H1 (cell line): Measurements from ENCODE around the gene BRSK2. TPM values are rescaled to one million over a fixed set of nuclear protein-coding genes. Genes with fewer than 3 reads are reported as not detected.

Experiments used
- CTCF ChIA-PET: fragments of 300-600 bp; sonication (Branson Sonifier 250); formaldehyde crosslinking; loops from one replicate; lab custom pipeline; 2021; ENCODE audit not compliant: partially characterized antibody; lab: Charles Lee
- POLR2A ChIA-PET: fragments of 300-600 bp; sonication (Branson Sonifier 250); formaldehyde crosslinking; loops from one replicate; lab custom pipeline; 2021; ENCODE audit warnings: inconsistent platforms; ENCODE audit not compliant: partially characterized antibody; lab: Charles Lee
- DNase-seq, 2 experiments: peaks; one replicate each; pipeline versions ENCODE4 v3.0.0 to v3.0.0-alpha.2; 2010 to 2022; ENCODE audit warnings: low spot score in 2 of 2, low read depth in 1 of 2, mixed read lengths in 1 of 2
- FAIRE-seq: peaks from 2 replicates; lab custom pipeline; 2011; peaks lifted over from hg19 to GRCh38; lab: Jason Lieb, UNC
- H2AFZ ChIP-seq: 2 replicates; pipeline ENCODE4 v1.8.1; 2012; ENCODE audit warnings: low read length, inconsistent platforms
- H2AK5ac ChIP-seq: 2 replicates; pipeline ENCODE4 v1.6.1; 2013; ENCODE audit warnings: low read depth, low read length
- H2BK120ac ChIP-seq: replicated peaks from 2 replicates; pipeline ENCODE3; 2013; ENCODE audit warnings: low read depth, low read length, inconsistent platforms
- H2BK12ac ChIP-seq: 2 replicates; pipeline ENCODE4 v1.6.1; 2013; ENCODE audit warnings: low read depth, low read length
- H2BK15ac ChIP-seq: 2 replicates; pipeline ENCODE4 v1.6.1; 2013; ENCODE audit warnings: low read length
- H2BK20ac ChIP-seq: 2 replicates; pipeline ENCODE4 v1.6.1; 2013; ENCODE audit warnings: low read length
- H2BK5ac ChIP-seq: 2 replicates; pipeline ENCODE4 v1.6.1; 2013; ENCODE audit warnings: low read depth, low read length
- H3K14ac ChIP-seq: 2 replicates; pipeline ENCODE4 v1.6.1; 2013; ENCODE audit warnings: inconsistent platforms; ENCODE audit not compliant: insufficient read length
- H3K18ac ChIP-seq: 2 replicates; pipeline ENCODE4 v1.6.1; 2013; ENCODE audit warnings: low read length; ENCODE audit errors: extremely low read depth
- H3K23ac ChIP-seq: 2 replicates; pipeline ENCODE4 v1.6.1; 2013; ENCODE audit warnings: inconsistent platforms; ENCODE audit not compliant: insufficient read length
- H3K23me2 ChIP-seq: 2 replicates; pipeline ENCODE4 v1.6.1; 2013; ENCODE audit warnings: low read depth, low read length
- H3K27ac ChIP-seq: 2 replicates; pipeline ENCODE4 v1.6.1; 2011; ENCODE audit warnings: low read depth, low read length, inconsistent platforms
- H3K27me3 ChIP-seq, 4 experiments: replicated peaks in 1 of 4; 1 replicate in 1 of 4; 2 replicates in 3 of 4; pipeline versions ENCODE4 v1.6.1 to v1.8.1; 2011 to 2013; ENCODE audit warnings: low read length in 3 of 4, mild to moderate bottlenecking in 3 of 4, inconsistent platforms in 2 of 4, mixed read lengths in 2 of 4, moderate library complexity in 1 of 4; ENCODE audit not compliant: control insufficient read depth in 3 of 4, insufficient read depth in 3 of 4; ENCODE audit errors: extremely low read depth in 1 of 4
- H3K36me3 ChIP-seq, 4 experiments: 2 replicates each; pipeline versions ENCODE4 v1.6.1 to v1.8.1; 2011 to 2013; ENCODE audit warnings: mild to moderate bottlenecking in 4 of 4, low read length in 3 of 4, moderate library complexity in 2 of 4, control low read depth in 1 of 4, inconsistent platforms in 1 of 4; ENCODE audit not compliant: insufficient read depth in 4 of 4, control insufficient read depth in 2 of 4
- H3K4ac ChIP-seq: replicated peaks from 2 replicates; pipeline ENCODE3; 2013; ENCODE audit warnings: low read length, low read depth, mixed read lengths, inconsistent platforms; ENCODE audit not compliant: insufficient read length
- H3K4me1 ChIP-seq, 4 experiments: replicated peaks in 1 of 4; 1 replicate in 1 of 4; 2 replicates in 3 of 4; pipeline versions ENCODE4 v1.6.1 to v1.8.1; 2011 to 2013; ENCODE audit warnings: low read length in 3 of 4, inconsistent platforms in 2 of 4, mixed read lengths in 1 of 4; ENCODE audit not compliant: insufficient read depth in 4 of 4, control insufficient read depth in 3 of 4
- H3K4me2 ChIP-seq, 2 experiments: 2 replicates each; pipeline versions ENCODE4 v1.6.1 to v1.8.1; 2011 to 2013; ENCODE audit warnings: low read depth in 2 of 2, low read length in 2 of 2, control low read depth in 1 of 2, inconsistent platforms in 1 of 2, mild to moderate bottlenecking in 1 of 2; ENCODE audit not compliant: insufficient read depth in 1 of 2
- H3K4me3 ChIP-seq, 4 experiments: fragments of 200-600, 300-600 bp in 1 of 4; sonication (generic), shearing (Covaris generic), sonication (Bioruptor Twin) in 1 of 4; 2 replicates each; pipeline versions ENCODE4 v1.5.1 to v1.8.1; 2011 to 2016; ENCODE audit warnings: low read length in 4 of 4, low read depth in 3 of 4, control low read depth in 2 of 4, inconsistent platforms in 2 of 4, mild to moderate bottlenecking in 2 of 4, mixed read lengths in 1 of 4, moderate library complexity in 1 of 4; ENCODE audit not compliant: insufficient read depth in 2 of 4; ENCODE audit errors: extremely low read depth in 1 of 4
- H3K56ac ChIP-seq: replicated peaks from 2 replicates; pipeline ENCODE3; 2013; ENCODE audit warnings: low read depth, mild to moderate bottlenecking, mixed read lengths, low read length, inconsistent platforms; ENCODE audit not compliant: insufficient read length
- H3K79me1 ChIP-seq: 2 replicates; pipeline ENCODE4 v1.6.1; 2013; ENCODE audit warnings: low read depth, low read length, control low read depth
- H3K79me2 ChIP-seq, 2 experiments: 2 replicates each; pipeline versions ENCODE4 v1.6.1 to v1.8.1; 2012 to 2013; ENCODE audit warnings: low read length in 2 of 2, mild to moderate bottlenecking in 2 of 2, inconsistent platforms in 1 of 2; ENCODE audit not compliant: insufficient read depth in 2 of 2, control insufficient read depth in 1 of 2
- H3K9ac ChIP-seq, 4 experiments: replicated peaks in 1 of 4; 1 replicate in 1 of 4; 2 replicates in 3 of 4; pipeline versions ENCODE4 v1.6.1 to v1.8.1; 2011 to 2013; ENCODE audit warnings: low read depth in 3 of 4, low read length in 3 of 4, control low read depth in 2 of 4, mild to moderate bottlenecking in 2 of 4, moderate library complexity in 2 of 4, inconsistent platforms in 1 of 4; ENCODE audit errors: extremely low read depth in 1 of 4
- H3K9me3 ChIP-seq, 2 experiments: 2 replicates each; pipeline versions ENCODE4 v1.6.1 to v1.8.1; 2012 to 2013; ENCODE audit warnings: mild to moderate bottlenecking in 2 of 2, moderate library complexity in 2 of 2, control low read depth in 1 of 2, inconsistent platforms in 1 of 2, low read depth in 1 of 2, low read length in 1 of 2, mixed read lengths in 1 of 2; ENCODE audit not compliant: insufficient read depth in 2 of 2
- H4K20me1 ChIP-seq, 2 experiments: replicated peaks in 1 of 2; 2 replicates each; pipeline versions ENCODE3 to v1.8.1; 2011 to 2013; ENCODE audit warnings: inconsistent platforms in 2 of 2, low read length in 2 of 2, mild to moderate bottlenecking in 1 of 2; ENCODE audit not compliant: insufficient read depth in 2 of 2, control insufficient read depth in 1 of 2
- H4K5ac ChIP-seq: 2 replicates; pipeline ENCODE4 v1.6.1; 2013; ENCODE audit warnings: low read length, low read depth, mixed read lengths, inconsistent platforms; ENCODE audit not compliant: insufficient read length
- H4K8ac ChIP-seq: 2 replicates; pipeline ENCODE4 v1.8.0; 2013; ENCODE audit warnings: mild to moderate bottlenecking, moderate library complexity, low read length, inconsistent platforms; ENCODE audit not compliant: insufficient read depth; ENCODE audit errors: extremely low read depth
- H4K91ac ChIP-seq: replicated peaks from 2 replicates; pipeline ENCODE3; 2013; ENCODE audit warnings: low read length, mixed read lengths, inconsistent platforms; ENCODE audit not compliant: insufficient read length
- RFX5 ChIP-seq: IDR thresholded peaks from 2 replicates; pipeline ENCODE4 v1.6.1; 2011; ENCODE audit warnings: low read depth, low read length, improper control_type of control experiment, borderline replicate concordance
- WGBS, 2 experiments: shearing (Covaris generic) in 1 of 2; methylation state at CpG; one replicate each; pipeline versions ENCODE4 v1.1.6 to v1.1.7; 2013 to 2015; ENCODE audit warnings: low lambda C conversion rate in 2 of 2, mixed read lengths in 2 of 2, inconsistent platforms in 1 of 2, low coverage in 1 of 2, missing lambda C conversion rate in 1 of 2; ENCODE audit not compliant: insufficient replicate concordance in 2 of 2, insufficient coverage in 1 of 2, insufficient read length in 1 of 2; ENCODE audit errors: extremely low coverage in 1 of 2, missing lambda C conversion rate in 1 of 2; 5-methylcytosine and 5-hydroxymethylcytosine counted together
- polyA plus RNA-seq, 7 experiments: library from polyadenylated mRNA; depleted of rRNA in 3 of 7; stranded (reverse) in 5 of 7; unstranded in 2 of 7; fragments of >200 nt in 5 of 7; fragments of 200-250 nt in 2 of 7; gene quantifications; 1 replicate in 5 of 7; 2 replicates in 1 of 7; 4 replicates in 1 of 7; pipeline versions ENCODE4 v1.2.1 to v1.2.3, GENCODE V29; 2011 to 2013; ENCODE audit warnings: missing spikeins in 2 of 7, mixed read lengths in 2 of 7
- total RNA-seq: library from RNA; stranded (reverse); fragmentation: NEBNext Ultra II Directional; extraction: Animal tissue kit (Norgen Biotek cat#: 25700); gene quantifications from 2 replicates; pipeline ENCODE4 v1.2.1, GENCODE V29; 2021

Gene BRSK2
- total and polyA plus RNA-seq, 2 of the 8 experiments (the other 6 are each of a cell fraction or from before 2014, with no cell fraction given) = 17.3 to 27.1 TPM

DNA sequence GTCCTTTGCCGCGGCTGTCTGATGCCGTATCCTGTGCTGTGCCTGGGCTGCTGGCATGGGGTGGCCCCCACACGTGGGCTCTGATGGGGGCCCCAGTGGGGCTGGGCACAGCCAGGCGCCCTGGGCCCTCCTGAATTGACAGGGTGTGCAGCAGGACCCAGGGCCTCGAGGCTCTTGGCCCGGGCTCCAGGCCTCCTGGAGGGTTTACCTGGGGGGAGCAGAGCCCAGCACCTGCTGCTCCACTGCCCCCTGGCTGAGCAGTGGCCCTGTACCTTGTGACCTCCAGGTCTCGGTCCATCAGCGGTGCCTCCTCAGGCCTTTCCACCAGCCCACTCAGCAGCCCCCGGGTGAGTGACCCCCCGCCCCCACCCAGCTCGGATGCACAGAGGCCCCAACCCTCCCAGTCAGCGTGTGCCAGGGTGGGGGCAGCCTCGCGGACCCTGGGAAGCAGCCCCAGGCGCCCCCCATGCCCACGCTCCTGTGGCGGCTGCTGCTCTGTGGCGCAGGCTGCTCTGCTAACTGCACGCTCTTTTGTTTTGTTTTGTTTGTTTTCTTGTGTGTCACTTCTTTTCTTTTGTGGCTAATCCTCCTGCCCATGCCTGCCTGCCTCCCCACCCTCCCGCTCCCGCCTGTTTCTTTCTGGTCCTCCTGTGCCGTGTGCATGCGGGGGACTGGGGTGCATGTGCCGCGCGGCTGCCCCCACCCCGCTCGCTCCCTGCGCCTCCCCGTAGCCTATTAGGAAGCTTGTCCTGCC, 59.9 kb downstream of the BRSK2 start:
- no peak overlapping the region for H3K56ac ChIP-seq
- H4K5ac ChIP-seq = no peak overlapping the region
- H3K9ac ChIP-seq = no peak overlapping the region
- no peak overlapping the region for H2AK5ac ChIP-seq
- WGBS, 2 experiments = 93% methylated on average over 8 of the region's 31 CpGs; no CpG with 5 or more reads in 1 of the 2 experiments
- H3K14ac ChIP-seq = no peak overlapping the region
- H4K20me1 ChIP-seq = peaks cover 0 to 9% of the 10 kb centered on the region in 2 experiments
- H2BK5ac ChIP-seq = no peak overlapping the region
- no peak overlapping the region for H2AFZ ChIP-seq
- no peak overlapping the region for H3K27ac ChIP-seq
- no peak overlapping the region for H2BK120ac ChIP-seq
- no peak overlapping the region for H2BK15ac ChIP-seq
- H3K79me1 ChIP-seq = peaks cover 4% of the 10 kb centered on the region; the same call in 1 of the 2 replicates
- ChIA-PET CTCF (interaction anchor here (0.8 to 1.1 kb wide), 2 partner anchors 25 to 32 kb away, joined by 3 read pairs; no protein-coding TSS in a partner anchor), POLR2A (no interaction called here)
- no peaks in the 10 kb centered on the region for H3K4me1 ChIP-seq
- no peaks in the 10 kb centered on the region for H3K9me3 ChIP-seq
- no peak overlapping the region for H3K18ac ChIP-seq
- no peak overlapping the region for H3K4me2 ChIP-seq
- no peak overlapping the region for H2BK12ac ChIP-seq
- DNase-seq (no peak), FAIRE-seq (no peak)
- no peak overlapping the region for H3K4ac ChIP-seq
- H3K23me2 ChIP-seq = no peaks in the 10 kb centered on the region
- no peak overlapping the region for H4K91ac ChIP-seq
- H3K79me2 ChIP-seq = no peaks in the 10 kb centered on the region
- no peaks in the 10 kb centered on the region for H3K27me3 ChIP-seq
- no peak overlapping the region for H3K23ac ChIP-seq
- no peak overlapping the region for H3K4me3 ChIP-seq
- H4K8ac ChIP-seq = no peak overlapping the region; the same call in 1 of the 2 replicates
- peaks cover 0 to 25% (median 3%) of the 10 kb centered on the region in 4 experiments; a peak in 4 of 8 replicates for H3K36me3 ChIP-seq
- no peak overlapping the region for H2BK20ac ChIP-seq
- TF ChIP-seq RFX5 = no peak
